Measurements from ENCODE around the gene MAST4. TPM values are rescaled to one million over a fixed set of nuclear protein-coding genes. Genes with fewer than 3 reads are reported as not detected.

The MAST4 gene
- total and polyA plus RNA-seq, 2 of the 13 experiments (the other 11 are each of a cell fraction or from before 2014, with no cell fraction given) = 3.4 to 3.7 TPM

- TF ChIP-seq FIP1L1 (IDR thresholded peaks at IDR 0.05; ENCODE audit: borderline replicate concordance, insufficient read depth, low read depth, low read length) (no peak), WIZ (CRISPR knock-in tag; IDR thresholded peaks at IDR 0.05) (no peak; the same call in 1 of the 2 replicates), ZNF879 (CRISPR knock-in tag; IDR thresholded peaks at IDR 0.05) (no peak), YY1 (IDR thresholded peaks at IDR 0.05; ENCODE audit: insufficient read depth, insufficient replicate concordance, low read depth, low read length) (peak; percentile 25), ELK4 (CRISPR knock-in tag; IDR thresholded peaks at IDR 0.05; ENCODE audit: borderline replicate concordance) (no peak), ZFX (CRISPR knock-in tag; IDR thresholded peaks at IDR 0.05; ENCODE audit: low read depth) (peak; percentile 82), FOSL2 (CRISPR knock-in tag; IDR thresholded peaks at IDR 0.05) (peak; percentile 73), MAFF (IDR thresholded peaks at IDR 0.05; ENCODE audit: low read depth, low read length) (no peak), CCDC6 (CRISPR knock-in tag; IDR thresholded peaks at IDR 0.05) (no peak), ZMYM2 (CRISPR knock-in tag; IDR thresholded peaks at IDR 0.05) (no peak), HNF4G (IDR thresholded peaks at IDR 0.05; ENCODE audit: borderline replicate concordance, low read depth, low read length) (no peak; the same call in 1 of the 2 replicates), HNF4G (CRISPR knock-in tag; IDR thresholded peaks at IDR 0.05; ENCODE audit: borderline replicate concordance, low read depth) (no peak), ZNF7 (CRISPR knock-in tag; IDR thresholded peaks at IDR 0.05) (no peak), SMAD3 (CRISPR knock-in tag; IDR thresholded peaks at IDR 0.05) (no peak), BHLHE40 (IDR thresholded peaks at IDR 0.05; ENCODE audit: low read length) (peak; percentile 65), PAF1 (CRISPR knock-in tag; IDR thresholded peaks at IDR 0.05) (no peak), ATF1 (CRISPR knock-in tag; IDR thresholded peaks at IDR 0.05) (no peak), ZNF274 (CRISPR knock-in tag; IDR thresholded peaks at IDR 0.05) (no peak)
- TF ChIP-seq, protein P1, sequence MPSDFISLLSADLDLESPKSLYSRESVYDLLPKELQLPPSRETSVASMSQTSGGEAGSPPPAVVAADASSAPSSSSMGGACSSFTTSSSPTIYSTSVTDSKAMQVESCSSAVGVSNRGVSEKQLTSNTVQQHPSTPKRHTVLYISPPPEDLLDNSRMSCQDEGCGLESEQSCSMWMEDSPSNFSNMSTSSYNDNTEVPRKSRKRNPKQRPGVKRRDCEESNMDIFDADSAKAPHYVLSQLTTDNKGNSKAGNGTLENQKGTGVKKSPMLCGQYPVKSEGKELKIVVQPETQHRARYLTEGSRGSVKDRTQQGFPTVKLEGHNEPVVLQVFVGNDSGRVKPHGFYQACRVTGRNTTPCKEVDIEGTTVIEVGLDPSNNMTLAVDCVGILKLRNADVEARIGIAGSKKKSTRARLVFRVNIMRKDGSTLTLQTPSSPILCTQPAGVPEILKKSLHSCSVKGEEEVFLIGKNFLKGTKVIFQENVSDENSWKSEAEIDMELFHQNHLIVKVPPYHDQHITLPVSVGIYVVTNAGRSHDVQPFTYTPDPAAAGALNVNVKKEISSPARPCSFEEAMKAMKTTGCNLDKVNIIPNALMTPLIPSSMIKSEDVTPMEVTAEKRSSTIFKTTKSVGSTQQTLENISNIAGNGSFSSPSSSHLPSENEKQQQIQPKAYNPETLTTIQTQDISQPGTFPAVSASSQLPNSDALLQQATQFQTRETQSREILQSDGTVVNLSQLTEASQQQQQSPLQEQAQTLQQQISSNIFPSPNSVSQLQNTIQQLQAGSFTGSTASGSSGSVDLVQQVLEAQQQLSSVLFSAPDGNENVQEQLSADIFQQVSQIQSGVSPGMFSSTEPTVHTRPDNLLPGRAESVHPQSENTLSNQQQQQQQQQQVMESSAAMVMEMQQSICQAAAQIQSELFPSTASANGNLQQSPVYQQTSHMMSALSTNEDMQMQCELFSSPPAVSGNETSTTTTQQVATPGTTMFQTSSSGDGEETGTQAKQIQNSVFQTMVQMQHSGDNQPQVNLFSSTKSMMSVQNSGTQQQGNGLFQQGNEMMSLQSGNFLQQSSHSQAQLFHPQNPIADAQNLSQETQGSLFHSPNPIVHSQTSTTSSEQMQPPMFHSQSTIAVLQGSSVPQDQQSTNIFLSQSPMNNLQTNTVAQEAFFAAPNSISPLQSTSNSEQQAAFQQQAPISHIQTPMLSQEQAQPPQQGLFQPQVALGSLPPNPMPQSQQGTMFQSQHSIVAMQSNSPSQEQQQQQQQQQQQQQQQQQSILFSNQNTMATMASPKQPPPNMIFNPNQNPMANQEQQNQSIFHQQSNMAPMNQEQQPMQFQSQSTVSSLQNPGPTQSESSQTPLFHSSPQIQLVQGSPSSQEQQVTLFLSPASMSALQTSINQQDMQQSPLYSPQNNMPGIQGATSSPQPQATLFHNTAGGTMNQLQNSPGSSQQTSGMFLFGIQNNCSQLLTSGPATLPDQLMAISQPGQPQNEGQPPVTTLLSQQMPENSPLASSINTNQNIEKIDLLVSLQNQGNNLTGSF (CRISPR knock-in tag; IDR thresholded peaks at IDR 0.05) = no peak
- TF ChIP-seq, protein P2, sequence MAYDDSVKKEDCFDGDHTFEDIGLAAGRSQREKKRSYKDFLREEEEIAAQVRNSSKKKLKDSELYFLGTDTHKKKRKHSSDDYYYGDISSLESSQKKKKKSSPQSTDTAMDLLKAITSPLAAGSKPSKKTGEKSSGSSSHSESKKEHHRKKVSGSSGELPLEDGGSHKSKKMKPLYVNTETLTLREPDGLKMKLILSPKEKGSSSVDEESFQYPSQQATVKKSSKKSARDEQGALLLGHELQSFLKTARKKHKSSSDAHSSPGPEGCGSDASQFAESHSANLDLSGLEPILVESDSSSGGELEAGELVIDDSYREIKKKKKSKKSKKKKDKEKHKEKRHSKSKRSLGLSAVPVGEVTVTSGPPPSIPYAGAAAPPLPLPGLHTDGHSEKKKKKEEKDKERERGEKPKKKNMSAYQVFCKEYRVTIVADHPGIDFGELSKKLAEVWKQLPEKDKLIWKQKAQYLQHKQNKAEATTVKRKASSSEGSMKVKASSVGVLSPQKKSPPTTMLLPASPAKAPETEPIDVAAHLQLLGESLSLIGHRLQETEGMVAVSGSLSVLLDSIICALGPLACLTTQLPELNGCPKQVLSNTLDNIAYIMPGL (CRISPR knock-in tag; IDR thresholded peaks at IDR 0.05; ENCODE audit: borderline replicate concordance in 1 of 2, low read depth in 1 of 2) = peak in 1 of 2 experiments; percentile 42; a peak in 2 of 4 replicates
- TF ChIP-seq, protein P3, sequence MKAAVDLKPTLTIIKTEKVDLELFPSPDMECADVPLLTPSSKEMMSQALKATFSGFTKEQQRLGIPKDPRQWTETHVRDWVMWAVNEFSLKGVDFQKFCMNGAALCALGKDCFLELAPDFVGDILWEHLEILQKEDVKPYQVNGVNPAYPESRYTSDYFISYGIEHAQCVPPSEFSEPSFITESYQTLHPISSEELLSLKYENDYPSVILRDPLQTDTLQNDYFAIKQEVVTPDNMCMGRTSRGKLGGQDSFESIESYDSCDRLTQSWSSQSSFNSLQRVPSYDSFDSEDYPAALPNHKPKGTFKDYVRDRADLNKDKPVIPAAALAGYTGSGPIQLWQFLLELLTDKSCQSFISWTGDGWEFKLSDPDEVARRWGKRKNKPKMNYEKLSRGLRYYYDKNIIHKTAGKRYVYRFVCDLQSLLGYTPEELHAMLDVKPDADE (CRISPR knock-in tag; IDR thresholded peaks at IDR 0.05) = no peak
These were observed 407.9 kb downstream of the MAST4 start (continued) for GRCh38 chr5:67003935-67004729.

Data from HepG2 (cell line).